Kidney (tissue), 14 donors: ENCODE results near the gene PRKCQ. TPM values are rescaled to one million over a fixed set of nuclear protein-coding genes. Genes with fewer than 3 reads are reported as not detected.
A peak's percentile ranks its signal among the peaks of the same experiment; 100 is the strongest.

Source experiments
- DNase-seq, 5 donors: peaks; one replicate each; pipeline ENCODE4 v3.0.0-alpha.2; 2013 to 2020
- FAIRE-seq: peaks from 2 replicates; lab custom pipeline; 2012; peaks lifted over from hg19 to GRCh38; lab: Jason Lieb, UNC
- H3K27ac ChIP-seq, 2 donors: one replicate each; pipeline ENCODE4 v1.7.0; 2013; ENCODE audit warnings: low read depth in 2 of 2, low read length in 2 of 2, inconsistent platforms in 1 of 2
- H3K27me3 ChIP-seq: one replicate; pipeline ENCODE4 v1.7.1; 2013; ENCODE audit warnings: low read length, inconsistent platforms; ENCODE audit not compliant: control insufficient read depth, insufficient read depth
- H3K36me3 ChIP-seq, 3 donors: one replicate each; pipeline versions ENCODE4 v1.7.0 to v1.7.1; 2013; ENCODE audit warnings: low read length in 3 of 3, control low read depth in 1 of 3, inconsistent platforms in 1 of 3; ENCODE audit not compliant: insufficient read depth in 3 of 3, control insufficient read depth in 2 of 3
- H3K4me1 ChIP-seq, 3 donors: one replicate each; pipeline versions ENCODE4 v1.7.0 to v1.7.1; 2013; ENCODE audit warnings: low read length in 3 of 3, inconsistent platforms in 1 of 3, low read depth in 1 of 3; ENCODE audit not compliant: control insufficient read depth in 2 of 3, insufficient read depth in 2 of 3
- H3K4me3 ChIP-seq, 3 donors: one replicate each; pipeline versions ENCODE4 v1.7.0 to v1.8.1; 2013; ENCODE audit warnings: low read length in 3 of 3, control low read depth in 1 of 3, inconsistent platforms in 1 of 3
- H3K9ac ChIP-seq, 3 donors: one replicate each; pipeline versions ENCODE4 v1.7.0 to v1.7.1; 2013; ENCODE audit warnings: low read length in 3 of 3, control low read depth in 1 of 3, inconsistent platforms in 1 of 3
- H3K9me3 ChIP-seq, 3 donors: one replicate each; pipeline versions ENCODE4 v1.7.0 to v1.7.1; 2013; ENCODE audit warnings: low read length in 3 of 3, control low read depth in 1 of 3, inconsistent platforms in 1 of 3; ENCODE audit not compliant: control insufficient read depth in 2 of 3, insufficient read depth in 1 of 3
- CTCF ChIP-seq: IDR thresholded peaks from 3 replicates; pipeline ENCODE4 v1.5.1; 2012; ENCODE audit warnings: mild to moderate bottlenecking, moderate library complexity, borderline replicate concordance; ENCODE audit not compliant: insufficient read depth; ENCODE audit errors: extremely low read depth
- intact Hi-C: fragments of 100-400 bp; cut with DNase I; formaldehyde crosslinking; loops from one replicate; pipeline ENCODE4 v1.11.1; 2022
- polyA plus RNA-seq: library from polyadenylated mRNA; stranded (reverse); fragments of 350-450 nt; fragmentation: Illumina TruSeq; extraction: RNeasy Lipid Tissue Mini Kit (QIAGEN cat#74804); gene quantifications from one replicate; pipeline ENCODE4 v1.2.3, GENCODE V29; 2014; ENCODE audit warnings: low read depth, low replicate concordance; ENCODE audit not compliant: insufficient read depth
- total RNA-seq: library from RNA; stranded (reverse); fragmentation: NEBNext Ultra II Directional; extraction: Animal tissue kit (Norgen Biotek cat#: 25700); gene quantifications from one replicate; pipeline ENCODE4 v1.2.1, GENCODE V29; 2021
- donor health status: control.
- donor health status: control.
- donor health status: control.
- donor health status: control.
- donor health status: control.
- donor health status: DM: yes; HTN: yes; CAD: no.
- donor health status: Normal renal cell carcinoma (clear cell type).

PRKCQ gene
- total and polyA plus RNA-seq, 2 donors from 2014 or later, result 6.1 to 17.5 TPM

- Histone ChIP-seq H3K9me3 (no peaks in the 10 kb centered on the region), H3K27me3 (no peaks in the 10 kb centered on the region), H3K36me3 (no peaks in the 10 kb centered on the region), H3K4me3 (peak overlapping the region in 1 of 3 donors; percentile 69), H3K27ac (peak overlapping the region in 1 of 2 donors; percentile 53), H3K9ac (peak overlapping the region in 1 of 3 donors; percentile 35), H3K4me1 (peaks cover 0 to 2% (median 0%) of the 10 kb centered on the region in 3 donors)
- FAIRE-seq, result no peak
- no peak for TF ChIP-seq CTCF
- intact Hi-C loops, result loop anchor here (5.0 to 10.0 kb wide), 2 partner anchors 206 to 294 kb away; no protein-coding TSS in a partner anchor
- DNase-seq, result no peak
Measured at GRCh38 chr10:6400821-6401465, 179.1 kb downstream of the PRKCQ start.

- H3K36me3 ChIP-seq, result no peaks in the 10 kb centered on the region
- H3K27ac ChIP-seq, result peak overlapping the region in 1 of 2 donors; percentile 9
- TF ChIP-seq CTCF, result no peak
- DNase-seq (no peak), FAIRE-seq (no peak)
- peaks cover 0 to 2% (median 0%) of the 10 kb centered on the region in 3 donors for H3K4me1 ChIP-seq
- H3K27me3 ChIP-seq, result no peaks in the 10 kb centered on the region
- intact Hi-C loops, result loop anchor here (5.0 to 10.0 kb wide), 2 partner anchors 206 to 293 kb away; no protein-coding TSS in a partner anchor
- H3K4me3 ChIP-seq, result no peak overlapping the region
- H3K9ac ChIP-seq, result no peak overlapping the region
- no peaks in the 10 kb centered on the region for H3K9me3 ChIP-seq
Measured at GRCh38 chr10:6400331-6400730, 179.7 kb downstream of the PRKCQ start.

GRCh38 chr10:6399879-6400278, 180.2 kb downstream of the PRKCQ start:
- DNase-seq (no peak), FAIRE-seq (no peak)
- Histone ChIP-seq H3K4me1 (peaks cover 0 to 2% (median 0%) of the 10 kb centered on the region in 3 donors), H3K4me3 (no peak overlapping the region), H3K36me3 (no peaks in the 10 kb centered on the region), H3K9me3 (no peaks in the 10 kb centered on the region), H3K9ac (no peak overlapping the region), H3K27ac (peak overlapping the region in 1 of 2 donors; percentile 9), H3K27me3 (no peaks in the 10 kb centered on the region)
- intact Hi-C loops, result loop anchor here (5.0 to 10.0 kb wide), 2 partner anchors 205 to 293 kb away; no protein-coding TSS in a partner anchor
- TF ChIP-seq CTCF, result no peak
